ENCODE results near the gene RASGRP2.

RASGRP2 gene

DNA sequence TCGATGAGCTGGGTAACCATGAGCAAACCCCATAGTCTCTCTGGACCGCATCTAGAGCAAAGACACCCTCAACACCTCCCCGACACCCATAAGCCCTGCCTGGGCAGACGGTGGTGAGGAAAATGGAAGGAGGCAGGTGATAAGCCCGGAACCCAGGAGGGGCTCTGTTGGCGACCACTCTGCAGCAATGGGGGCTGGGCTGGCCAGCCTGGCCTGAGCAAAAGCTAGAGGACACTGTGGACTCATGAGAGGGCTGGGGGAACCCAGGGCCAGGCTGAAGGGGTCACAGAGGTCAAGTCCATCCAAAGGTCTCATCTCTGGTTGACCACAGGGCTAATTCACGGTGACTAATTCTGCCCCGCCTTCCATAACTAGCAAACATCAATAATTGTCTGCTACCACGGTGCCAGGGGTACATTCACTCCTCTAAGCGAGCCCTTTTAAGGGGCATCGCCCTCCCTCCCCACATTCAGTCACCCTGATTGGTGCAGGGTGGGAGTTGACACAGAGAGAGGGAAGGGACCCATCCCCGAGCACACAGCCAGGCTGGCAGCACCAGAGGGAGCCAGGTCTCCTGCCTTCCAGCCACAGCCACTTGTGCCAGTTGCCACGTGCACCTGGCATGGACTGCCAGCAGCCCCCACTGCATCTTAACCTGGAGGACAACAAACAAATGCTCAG, 11.9 kb upstream of the RASGRP2 start:
- no peak for DNase-seq

DNA sequence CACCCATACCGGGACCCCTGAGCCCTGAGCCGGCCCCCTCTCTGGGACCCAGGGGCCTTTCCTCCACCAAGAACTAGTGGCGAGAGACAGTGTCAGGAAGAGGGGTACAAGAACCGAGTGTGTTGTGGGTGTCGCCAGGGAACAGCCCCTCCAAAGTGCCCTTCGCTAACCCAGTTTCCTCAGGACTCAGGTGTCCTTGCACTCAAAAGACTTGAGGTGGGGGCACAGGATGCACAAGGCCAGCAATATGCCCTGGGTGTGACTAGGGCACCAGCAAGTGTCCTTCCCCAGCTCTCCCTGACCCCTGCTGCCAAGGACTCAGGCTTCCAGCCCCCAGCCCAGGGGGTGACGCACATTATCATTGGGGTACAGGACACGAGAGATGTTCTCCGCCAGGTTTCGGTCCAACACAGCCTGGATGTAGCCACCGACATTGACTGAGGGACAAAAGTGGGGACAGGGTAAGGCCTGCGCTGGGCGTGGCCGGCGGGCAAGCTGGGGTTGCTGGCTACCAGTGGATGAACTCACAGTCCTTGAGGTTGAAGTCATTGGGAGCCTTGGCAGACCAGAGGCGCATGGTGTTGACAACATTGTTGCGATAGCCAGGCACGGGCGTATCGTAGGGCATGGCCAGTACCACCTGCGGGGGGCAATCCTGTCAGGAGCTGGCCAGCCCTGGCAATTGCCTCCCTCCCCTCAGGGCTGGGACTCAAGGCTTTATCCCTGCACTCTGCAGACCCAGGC, 11.1 kb upstream of the RASGRP2 start:
- no peak for DNase-seq

DNA sequence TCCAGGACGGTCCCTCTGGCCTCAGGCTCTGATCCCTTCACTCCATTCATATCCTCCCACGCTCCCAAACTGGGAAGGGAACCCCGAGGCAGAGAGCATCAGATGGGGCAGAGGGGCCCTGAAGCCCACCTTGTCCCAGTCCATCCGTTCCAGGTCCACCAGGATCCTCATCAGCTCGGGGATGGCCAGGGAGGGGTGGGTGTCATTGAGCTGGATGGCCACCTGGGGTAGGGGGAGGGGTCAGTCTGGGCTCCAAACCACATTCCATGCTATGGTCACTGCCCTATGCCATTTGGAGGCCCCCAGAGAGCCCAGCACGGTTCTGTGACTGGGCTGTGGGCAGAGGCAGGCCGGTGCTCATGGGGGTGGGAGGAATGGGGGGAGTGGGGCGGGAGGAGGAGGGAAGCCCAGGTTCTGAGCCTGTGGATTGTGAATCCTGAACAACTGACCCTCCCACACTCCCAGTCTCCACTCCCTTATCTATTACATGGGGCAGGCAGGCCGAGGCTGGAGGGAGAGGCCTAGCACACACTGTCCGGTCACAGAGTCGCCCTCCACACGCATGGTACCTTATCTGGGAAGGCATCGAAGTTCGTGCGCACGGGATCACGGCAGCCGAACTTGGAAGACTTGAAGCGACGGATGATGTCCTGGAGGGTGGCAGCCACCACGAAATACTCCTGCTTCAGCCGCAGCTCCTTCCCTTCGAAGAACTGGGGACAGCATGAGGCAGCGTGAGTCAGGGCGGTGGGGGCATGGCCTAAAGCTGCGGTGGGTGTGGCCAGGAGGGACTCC, 10.4 kb upstream of the RASGRP2 start:
- DNase-seq = no peak

DNA sequence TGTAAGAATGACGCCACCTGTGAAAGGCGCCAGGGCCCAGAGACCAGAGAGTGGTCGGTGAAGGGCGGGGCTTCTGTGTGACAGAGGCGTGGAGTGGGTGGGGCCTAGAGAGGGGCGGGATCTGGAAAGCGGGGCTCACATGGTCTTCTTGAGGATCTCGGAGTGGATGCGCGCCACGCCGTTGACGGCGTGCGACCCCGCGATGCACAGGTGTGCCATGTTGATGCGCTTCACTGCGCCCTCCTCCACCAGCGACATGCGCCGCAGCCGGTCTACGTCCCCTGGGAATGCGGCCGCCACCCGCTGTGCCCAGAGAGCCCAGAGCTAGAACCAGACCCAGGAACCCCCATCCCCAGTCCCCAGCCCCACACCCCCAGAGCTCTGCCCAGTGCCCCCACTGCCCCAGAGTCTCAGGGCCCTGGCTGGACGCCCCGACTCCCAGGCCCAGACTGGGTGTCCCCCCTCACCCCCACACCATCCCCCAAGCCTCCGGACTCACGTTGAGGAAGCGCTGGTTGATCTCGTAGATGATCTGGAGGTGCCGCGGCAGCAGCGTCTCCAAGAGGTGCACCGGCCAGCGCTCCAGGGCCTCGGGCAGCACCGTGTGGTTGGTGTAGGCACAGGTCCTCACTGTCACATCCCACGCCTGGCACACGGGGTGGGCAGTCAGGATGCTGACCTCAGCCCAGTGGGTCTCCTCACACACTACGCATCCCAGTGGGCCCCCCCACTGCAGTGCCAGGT, 9.6 kb upstream of the RASGRP2 start:
- no peak for DNase-seq

DNA sequence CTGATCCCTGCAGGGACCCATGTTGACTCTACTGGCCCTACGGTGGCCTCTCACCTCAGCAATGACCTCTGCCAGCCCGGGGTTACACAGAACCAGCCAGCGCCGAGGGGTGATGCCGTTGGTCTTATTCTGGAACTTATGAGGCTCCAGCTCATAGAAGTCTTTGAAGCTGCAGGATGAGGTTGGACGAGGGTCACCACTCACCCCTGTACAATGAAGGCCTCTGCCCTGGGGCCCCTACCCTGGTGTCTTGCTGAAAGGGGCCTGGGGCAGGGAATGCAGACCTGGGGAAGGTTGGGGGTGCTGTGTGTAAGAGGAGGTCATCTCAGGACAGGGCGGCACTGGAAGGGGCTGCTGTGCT, 9.1 kb upstream of the RASGRP2 start:
- no peak for DNase-seq

DNA sequence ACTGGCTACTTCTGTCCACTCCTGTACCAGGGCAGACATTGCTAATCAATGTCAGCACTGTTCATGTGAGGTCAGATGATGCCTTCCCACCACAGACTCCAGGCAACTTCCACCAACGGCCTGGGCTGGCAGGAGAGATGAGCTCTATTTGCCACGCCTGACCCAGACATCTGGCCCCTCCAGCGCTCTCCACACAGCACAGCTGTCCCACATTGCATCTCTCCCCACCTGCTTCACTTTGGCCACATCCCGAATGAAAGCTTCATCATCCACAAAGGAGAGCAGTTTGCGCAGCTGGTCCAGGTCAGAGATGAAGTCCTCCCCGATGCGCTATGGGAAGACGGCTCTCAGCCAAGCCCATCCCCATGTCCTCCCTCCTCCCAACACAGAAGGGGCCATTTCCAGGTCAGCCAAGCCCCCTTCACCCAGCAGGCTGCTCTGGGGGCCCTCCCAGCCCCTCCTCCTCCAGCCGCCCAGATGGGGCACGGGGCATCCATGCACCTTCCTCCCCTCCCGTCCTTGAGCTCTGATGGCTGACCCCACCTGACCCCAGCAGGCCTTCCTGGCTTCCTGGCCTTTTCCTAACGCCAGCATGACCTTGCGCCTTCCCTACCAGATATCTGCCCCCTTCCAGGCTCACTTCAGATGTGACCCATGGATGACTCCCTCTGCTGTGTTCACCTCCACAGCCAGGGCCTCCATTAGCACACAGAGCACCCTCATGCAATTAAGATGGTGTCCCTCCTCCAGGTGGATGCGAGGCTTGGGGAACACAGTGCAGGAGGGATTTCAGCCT, 8.4 kb upstream of the RASGRP2 start:
- no peak for DNase-seq

DNA sequence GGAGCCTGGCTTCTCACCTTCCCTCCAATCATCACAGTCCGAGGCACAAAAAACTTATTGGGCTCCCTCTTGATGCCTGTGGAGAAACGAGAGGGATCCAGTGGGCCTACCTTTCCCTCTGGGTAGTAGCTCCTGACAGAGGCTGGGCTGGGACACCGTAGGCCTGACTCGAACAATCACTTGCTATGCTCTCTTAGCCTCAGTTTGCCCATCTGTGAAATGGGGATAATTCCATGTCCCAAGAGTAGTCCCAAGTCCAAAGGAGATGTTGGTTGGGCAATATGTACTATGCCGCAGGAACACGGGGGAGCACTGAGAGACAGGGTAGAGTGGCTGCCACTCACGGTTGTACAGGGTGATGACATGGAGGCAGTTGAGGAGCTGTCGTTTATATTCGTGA, 7.6 kb upstream of the RASGRP2 start:
- DNase-seq = no peak

DNA sequence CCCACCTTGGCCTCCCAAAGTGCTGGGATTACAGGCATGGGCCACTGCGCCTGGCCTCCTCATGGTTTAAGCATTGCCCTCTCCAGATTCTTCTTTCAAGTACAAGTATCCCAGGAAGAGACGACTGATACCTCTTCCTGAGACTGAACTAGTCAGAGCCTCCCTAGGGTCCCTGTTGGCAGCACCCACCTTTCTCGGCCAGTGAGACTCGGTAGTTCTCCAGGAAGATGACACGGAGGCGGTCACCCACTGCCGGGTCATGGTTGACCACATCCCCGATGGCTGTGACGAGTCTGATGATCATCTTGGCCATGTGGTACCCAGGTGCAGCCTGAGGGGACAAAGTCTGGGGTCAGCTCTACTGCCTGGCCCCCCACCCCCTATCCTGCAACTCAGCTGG, 7.2 kb upstream of the RASGRP2 start:
- no peak for DNase-seq

DNA sequence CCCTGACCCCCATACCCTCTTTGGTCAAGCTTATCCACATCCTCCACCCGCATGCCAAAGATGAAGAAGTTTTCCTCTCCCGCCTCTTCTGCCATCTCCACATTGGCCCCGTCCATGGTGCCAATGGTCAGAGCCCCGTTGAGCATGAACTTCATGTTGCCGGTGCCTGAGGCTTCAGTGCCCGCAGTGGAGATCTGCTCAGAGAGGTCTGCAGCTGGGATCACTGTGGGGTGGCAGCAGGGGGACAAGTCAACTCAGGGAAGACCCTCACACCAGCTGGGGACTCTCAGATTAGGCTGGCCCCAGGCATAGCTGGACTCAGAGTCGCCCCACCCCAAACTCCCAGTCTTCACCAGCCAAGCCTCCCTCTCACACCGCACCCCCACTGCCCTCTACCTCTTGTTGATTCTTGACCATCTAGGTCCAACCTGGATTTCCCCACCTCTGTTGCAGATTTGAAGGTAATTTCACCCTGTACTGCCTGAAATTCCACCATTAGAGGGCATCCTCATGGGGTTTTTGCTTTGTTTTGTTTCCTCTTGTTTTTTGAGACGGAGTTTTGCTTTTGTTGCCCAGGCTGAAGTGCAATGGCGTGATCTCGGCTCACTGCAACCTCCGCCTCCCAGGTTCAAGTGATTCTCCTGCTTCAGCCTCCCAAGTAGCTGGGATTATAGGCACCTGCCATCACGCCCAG, 6.6 kb upstream of the RASGRP2 start:
- no peak for DNase-seq

DNA sequence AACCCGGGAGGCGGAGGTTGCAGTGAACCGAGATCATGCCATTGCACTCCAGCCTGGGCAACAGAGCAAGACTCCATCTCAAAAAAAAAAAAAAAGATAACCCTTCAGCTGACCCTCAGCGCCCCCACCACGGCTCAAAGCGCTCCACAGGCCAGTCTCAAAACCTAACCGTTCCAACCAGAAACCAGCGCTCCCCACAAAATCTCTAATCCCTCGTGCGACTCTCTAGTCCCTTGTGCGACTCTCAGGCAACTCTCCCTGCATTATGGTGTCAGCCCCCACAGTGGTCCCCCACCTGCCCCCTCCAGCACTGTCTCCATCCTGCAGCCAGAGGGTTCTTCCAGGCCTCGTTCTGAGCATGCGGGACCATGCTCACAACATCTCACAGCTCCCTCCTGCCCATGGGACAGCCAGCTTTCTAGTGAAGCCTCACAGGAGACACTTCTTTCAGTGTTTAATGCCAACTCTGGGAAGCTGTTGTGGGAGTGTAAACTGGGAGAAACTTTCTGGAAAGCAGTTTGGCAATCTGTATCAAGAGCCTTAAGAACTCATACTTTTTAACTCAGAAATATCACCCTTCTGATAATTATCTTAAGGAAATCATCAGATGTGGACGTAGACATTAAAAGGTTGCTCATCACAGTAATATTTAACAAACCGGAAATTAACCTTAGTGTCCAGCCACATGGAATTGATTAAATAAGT, 4.2 kb upstream of the RASGRP2 start:
- DNase-seq = no peak

DNA sequence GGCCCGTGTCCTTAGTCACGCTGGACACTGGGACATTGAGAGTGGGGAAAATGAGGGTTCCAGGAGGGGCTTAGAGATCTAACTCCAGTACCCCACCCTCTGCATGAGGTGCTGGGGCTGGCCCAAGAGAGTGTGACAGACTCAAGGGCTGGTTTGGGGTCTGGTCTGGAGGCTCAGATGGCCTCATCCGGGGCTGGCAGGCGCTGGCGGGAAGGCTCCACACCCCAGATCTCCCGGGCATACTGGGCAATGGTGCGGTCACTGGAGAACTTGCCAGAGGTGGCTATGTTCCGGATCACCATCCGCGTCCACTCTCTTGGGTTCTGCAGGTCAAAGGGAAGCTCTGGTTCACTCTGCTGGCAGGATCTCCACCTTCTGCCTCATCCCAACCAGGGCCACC, 2.5 kb upstream of the RASGRP2 start:
- no peak for DNase-seq

DNA sequence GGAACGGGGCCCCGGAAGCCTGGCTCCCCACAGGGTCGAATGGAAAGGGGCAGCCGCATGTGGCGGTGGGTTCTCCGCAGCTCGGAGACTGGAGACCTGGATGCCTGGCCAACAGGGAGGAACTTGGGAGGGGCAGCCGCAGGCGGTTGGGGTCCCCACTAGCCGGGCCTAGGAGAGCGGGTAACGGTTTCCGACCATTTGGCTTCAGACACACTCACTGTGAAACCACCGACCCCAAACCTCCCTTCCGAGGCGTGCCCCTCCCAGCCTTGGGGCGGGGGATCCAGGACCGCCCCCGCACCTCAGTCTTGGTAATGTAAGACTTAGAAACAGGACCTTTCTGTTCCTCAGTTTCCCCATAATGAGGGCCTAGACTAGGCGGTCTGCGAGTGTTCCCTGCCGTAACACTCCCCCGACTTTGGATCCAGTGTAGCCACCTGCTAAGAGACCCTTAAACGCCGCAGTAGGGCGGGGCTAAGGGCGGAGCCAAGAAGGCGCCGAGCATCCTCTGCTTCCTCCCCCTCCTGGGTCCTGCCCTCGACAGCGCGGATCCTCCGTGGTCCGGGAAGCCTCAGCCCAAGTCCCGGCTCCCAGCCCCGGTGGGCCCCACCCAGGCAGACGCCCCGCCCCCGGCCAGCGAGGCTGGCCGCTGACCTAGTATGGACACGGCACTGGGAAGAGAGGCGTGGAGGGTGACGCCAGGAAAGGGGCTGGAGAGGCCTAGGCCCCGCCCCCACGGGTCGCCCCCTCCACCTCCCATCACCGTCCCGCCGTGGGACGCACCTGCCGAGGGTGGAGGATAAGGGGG, 1.8 kb upstream of the RASGRP2 start:
- peak; percentile 70 to 71 for DNase-seq

DNA sequence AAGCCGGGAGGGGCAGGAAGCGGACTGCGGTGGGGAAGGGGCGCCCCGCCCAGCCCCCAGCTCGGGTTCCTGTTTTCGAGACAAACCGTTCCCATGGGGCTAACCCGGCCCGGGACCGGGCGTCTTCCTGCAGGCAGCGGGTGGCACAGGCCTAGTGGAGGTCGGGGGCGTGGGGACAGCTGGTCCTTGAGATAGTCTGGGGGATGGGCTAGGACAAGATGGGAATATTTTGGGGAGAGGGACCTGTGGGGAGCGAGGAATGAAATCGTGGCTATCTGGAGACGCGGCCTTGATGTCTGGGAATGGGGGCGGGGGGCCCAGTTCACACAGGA, 1.2 kb upstream of the RASGRP2 start:
- peak; percentile 61 to 70 for DNase-seq

DNA sequence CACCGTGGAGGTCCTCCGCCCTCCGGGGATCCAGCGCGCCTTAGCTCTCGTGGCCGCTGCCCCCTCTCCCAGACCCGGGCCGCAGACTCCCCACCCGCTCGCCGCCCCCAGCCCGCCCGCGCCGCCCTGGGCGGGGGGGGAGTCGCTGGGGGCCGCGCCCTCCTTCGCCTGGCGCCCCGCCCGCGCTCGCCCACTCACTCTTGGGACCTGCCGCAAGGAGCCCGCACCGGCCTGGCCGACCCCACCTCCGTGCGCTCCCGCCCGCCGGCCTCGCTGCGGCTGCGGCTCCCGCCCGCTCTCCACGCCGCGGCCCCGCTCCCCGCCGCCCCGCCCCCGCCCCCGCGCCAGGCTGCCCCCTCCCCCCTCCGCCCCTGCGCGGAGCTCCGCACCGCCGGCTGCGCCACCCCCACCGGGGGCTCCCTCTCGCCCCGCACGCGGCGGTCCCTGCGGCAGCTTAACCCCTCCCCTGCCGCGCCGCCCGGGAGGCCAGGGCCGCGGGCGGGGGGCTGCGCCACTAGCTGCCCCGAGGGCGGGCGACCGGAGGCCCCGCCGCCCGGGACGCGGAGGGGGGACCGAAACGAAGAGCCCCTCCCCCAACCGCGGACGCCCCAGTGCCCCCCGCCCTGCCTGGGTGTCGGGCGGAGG, 724 bp upstream of the RASGRP2 start:
- DNase-seq = peak in 1 of 2 donors; percentile 48

DNA sequence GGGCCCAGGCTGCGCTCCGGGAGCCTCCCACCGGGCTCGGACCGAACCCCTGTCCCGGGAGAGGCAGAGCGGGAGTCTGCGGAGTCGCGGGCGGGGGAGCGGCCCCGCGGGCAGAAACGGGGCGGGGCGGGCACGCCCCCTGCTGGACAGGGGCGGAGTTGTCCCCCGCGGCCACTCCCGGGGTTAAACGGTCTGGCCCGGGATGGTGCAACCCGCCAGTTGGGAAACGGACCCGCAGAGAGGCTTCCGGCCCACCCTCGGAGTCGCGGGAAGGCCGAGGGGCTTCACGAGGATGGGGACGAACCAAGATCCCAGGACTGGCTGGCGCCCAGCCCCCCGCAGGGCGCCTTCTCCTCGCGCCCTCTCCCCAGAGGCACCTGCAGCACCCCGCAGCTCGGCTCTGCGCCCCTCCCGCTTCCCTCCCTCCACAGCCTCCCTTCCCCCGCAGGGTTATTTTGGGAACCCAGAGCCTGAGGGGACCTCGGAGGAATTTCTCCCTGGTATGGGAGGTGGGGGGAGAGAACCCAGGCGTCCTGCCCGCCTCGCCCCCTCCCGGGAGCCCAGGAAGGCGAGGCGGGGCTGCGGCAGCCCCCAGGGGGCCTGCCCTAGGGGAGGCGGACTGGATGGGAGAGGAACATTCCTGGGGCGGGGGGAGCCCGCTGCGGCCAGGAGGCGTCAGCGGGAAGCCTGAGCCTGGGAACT, 902 bp downstream of the RASGRP2 start:
- peak; percentile 71 to 72 for DNase-seq

DNA sequence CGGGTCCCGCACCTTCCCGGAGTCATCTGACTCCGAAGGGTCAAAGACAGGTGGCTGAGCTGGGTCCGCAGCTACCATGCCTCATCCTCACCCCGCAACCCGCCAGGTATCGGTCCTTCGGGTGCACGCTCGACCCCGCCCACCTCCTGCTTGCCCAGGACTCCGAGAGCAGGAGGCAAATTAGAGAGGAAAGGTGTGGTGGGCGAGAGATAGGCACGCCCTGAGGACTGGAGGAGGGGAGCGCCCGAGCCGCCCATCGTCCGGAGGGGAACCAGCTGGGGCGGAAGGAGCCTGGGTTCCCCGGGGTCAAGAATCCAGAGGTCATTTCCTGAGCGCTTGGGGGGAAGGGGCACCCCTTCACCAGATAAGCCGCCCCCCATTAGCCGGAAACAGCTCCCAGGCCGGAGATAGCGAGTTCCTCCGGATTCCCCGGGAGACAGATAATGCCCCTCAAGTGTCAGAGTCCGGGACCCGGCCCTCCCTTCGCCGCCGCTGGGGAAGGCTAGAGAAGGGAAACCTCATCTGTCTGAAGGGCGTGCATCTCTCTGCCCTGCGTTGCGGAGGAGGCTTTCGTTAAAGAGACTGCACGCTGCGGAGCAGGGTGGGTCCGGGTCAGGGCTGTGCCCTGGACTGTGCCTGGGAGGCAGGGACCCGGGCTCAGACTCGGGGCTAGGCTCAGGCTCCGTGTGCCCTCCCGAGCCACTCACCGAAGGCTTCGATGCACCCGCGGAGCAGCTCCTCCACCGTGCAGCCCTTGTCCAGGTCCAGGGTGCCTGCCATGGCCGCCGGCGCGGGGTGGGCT, 1.7 kb downstream of the RASGRP2 start:
- peak in 1 of 2 donors; percentile 29 for DNase-seq

DNA sequence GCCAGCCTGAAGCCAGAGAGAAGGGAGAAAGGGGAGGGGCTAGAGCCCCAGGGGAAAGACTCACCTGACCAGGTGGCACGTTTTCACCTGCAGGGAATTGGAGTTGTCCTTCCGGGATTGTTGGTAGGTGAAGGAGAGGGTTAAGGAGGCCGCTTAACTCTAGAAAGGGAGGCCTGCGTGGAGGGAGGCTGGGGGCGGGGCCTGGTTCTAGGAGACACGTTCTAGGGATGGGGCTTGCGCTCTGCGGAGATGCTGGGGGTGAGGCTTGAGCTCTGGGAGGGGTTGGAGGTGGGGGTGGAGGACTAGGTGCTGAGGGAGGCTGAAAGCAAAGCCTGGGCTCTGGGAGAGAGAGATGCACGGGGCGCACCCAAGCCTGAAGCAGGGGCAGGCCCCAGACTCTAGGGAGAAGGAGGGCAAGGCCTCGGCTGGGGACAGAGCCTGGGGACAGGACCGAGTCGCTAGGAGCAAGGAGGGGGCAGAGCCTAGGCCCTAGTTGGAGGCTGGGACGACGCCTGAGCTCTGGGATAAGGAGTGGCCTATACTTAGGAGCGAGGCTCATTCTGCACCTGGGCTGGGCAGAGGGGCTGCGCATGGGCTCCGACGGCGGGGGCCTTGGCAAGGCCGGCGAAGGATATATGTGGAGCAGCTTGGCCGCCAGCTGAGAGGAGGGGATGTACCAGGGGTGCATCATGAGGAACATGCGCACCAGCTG, 2.4 kb downstream of the RASGRP2 start:
- no peak for DNase-seq

DNA sequence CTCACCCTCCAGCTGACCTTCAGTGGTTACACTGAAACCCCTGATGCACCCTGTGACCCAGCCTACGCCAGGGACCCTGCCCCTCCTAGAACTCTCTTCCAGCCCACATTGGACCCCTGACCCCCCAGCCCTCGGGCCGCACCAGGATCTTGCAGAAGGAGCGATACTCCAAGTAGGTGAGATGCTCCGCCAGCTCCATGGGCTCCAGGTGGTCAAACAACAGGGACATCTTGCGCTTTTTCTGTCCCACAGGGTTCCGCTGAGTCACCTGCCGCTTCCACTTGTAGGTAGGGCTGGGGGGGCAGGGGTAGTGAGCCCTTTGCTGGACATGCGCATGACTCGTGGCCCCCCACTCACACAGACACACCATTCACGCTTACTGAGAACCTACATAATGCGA, 4.1 kb downstream of the RASGRP2 start:
- DNase-seq = no peak
